Subcutaneous abdominal adipose tissue (tissue), 5 donors: ENCODE data around the gene TBC1D1.

Source experiments
- H3K27ac ChIP-seq: one replicate; pipeline ENCODE4 v1.7.0; 2013; ENCODE audit warnings: low read depth, mild to moderate bottlenecking, inconsistent platforms, low read length, moderate library complexity
- H3K27me3 ChIP-seq, 5 donors: one replicate each; pipeline ENCODE4 v1.7.0; 2013; ENCODE audit warnings: low read length in 5 of 5, inconsistent platforms in 1 of 5; ENCODE audit not compliant: control insufficient read depth in 5 of 5, insufficient read depth in 4 of 5
- H3K36me3 ChIP-seq, 5 donors: one replicate each; pipeline ENCODE4 v1.7.0; 2013; ENCODE audit warnings: low read length in 5 of 5; ENCODE audit not compliant: control insufficient read depth in 5 of 5, insufficient read depth in 5 of 5
- H3K4me1 ChIP-seq, 5 donors: one replicate each; pipeline ENCODE4 v1.7.0; 2013; ENCODE audit warnings: low read length in 5 of 5, mild to moderate bottlenecking in 3 of 5, moderate library complexity in 1 of 5; ENCODE audit not compliant: control insufficient read depth in 5 of 5, insufficient read depth in 5 of 5
- H3K4me3 ChIP-seq, 5 donors: one replicate each; pipeline ENCODE4 v1.7.0; 2013; ENCODE audit warnings: low read length in 5 of 5, low read depth in 1 of 5
- H3K9ac ChIP-seq, 5 donors: one replicate each; pipeline ENCODE4 v1.7.0; 2013; ENCODE audit warnings: low read length in 5 of 5, mild to moderate bottlenecking in 4 of 5, moderate library complexity in 3 of 5
- H3K9me3 ChIP-seq, 5 donors: one replicate each; pipeline ENCODE4 v1.7.0; 2013; ENCODE audit warnings: low read length in 5 of 5; ENCODE audit not compliant: control insufficient read depth in 5 of 5
- donor health status: healthy.
- donor health status: healthy.
- donor health status: healthy.
- donor health status: healthy.
- donor health status: healthy.

The TBC1D1 gene

DNA sequence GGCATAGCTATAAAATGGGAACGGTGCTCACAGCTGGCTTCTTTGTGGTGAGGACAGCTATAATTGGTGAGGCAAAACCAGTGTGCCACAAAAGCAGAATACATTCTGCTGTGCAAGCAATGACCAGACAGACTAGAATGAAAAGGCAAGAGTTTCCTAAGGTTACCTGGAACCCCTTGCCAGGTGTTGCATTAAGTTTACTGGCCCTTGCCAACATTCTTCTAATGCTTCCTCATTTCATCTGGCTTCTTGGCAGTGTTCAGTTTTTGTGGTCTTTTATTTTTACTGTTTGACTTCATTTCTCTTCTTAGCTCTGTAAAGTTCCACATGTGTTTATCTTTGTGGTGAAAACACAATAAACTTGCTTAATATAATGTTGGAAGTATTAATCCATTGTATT, 200.8 kb downstream of the TBC1D1 start:
- Histone ChIP-seq H3K4me1 (peaks cover 0 to 7% (median 4%) of the 10 kb centered on the region in 5 donors), H3K27ac (no peak overlapping the region), H3K36me3 (peaks cover 0 to 19% (median 10%) of the 10 kb centered on the region in 5 donors), H3K27me3 (no peaks in the 10 kb centered on the region), H3K9ac (no peak overlapping the region), H3K4me3 (no peak overlapping the region), H3K9me3 (no peaks in the 10 kb centered on the region)

- peaks cover 0 to 19% (median 10%) of the 10 kb centered on the region in 5 donors for H3K36me3 ChIP-seq
- no peak overlapping the region for H3K9ac ChIP-seq
- H3K27me3 ChIP-seq = no peaks in the 10 kb centered on the region
- no peak overlapping the region for H3K4me3 ChIP-seq
- H3K27ac ChIP-seq = no peak overlapping the region
- peaks cover 0 to 6% (median 4%) of the 10 kb centered on the region in 5 donors for H3K4me1 ChIP-seq
- no peaks in the 10 kb centered on the region for H3K9me3 ChIP-seq
These were observed 201.8 kb downstream of the TBC1D1 start for GRCh38 chr4:38092701-38093100.

DNA sequence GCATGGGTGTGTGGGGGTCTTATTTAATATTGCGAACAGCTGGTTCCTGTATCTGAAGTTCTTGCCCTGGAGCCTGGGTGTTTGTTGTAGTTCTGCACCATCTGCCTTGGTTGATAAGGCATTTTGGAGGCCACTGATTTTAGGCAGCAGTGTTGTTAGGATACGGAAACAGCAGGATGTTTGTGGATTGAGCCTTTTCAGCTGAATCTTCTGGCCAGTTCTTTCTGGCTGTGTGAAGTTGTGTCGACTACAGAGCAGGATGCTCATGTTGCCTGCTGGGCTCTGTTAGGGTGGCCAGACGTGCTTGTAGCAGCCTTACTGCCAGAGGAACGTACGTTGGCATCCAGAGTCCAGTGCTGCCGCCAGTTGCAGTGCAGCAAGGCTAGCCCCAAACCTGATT, 203.5 kb downstream of the TBC1D1 start:
- no peak overlapping the region for H3K4me3 ChIP-seq
- no peak overlapping the region for H3K9ac ChIP-seq
- H3K36me3 ChIP-seq = peaks cover 0 to 26% (median 14%) of the 10 kb centered on the region in 5 donors
- H3K9me3 ChIP-seq = no peaks in the 10 kb centered on the region
- no peaks in the 10 kb centered on the region for H3K27me3 ChIP-seq
- H3K4me1 ChIP-seq = peaks cover 0 to 7% (median 0%) of the 10 kb centered on the region in 5 donors
- no peak overlapping the region for H3K27ac ChIP-seq

GRCh38 chr4:38095691-38096090, 204.8 kb downstream of the TBC1D1 start:
- no peak overlapping the region for H3K4me3 ChIP-seq
- H3K4me1 ChIP-seq = peaks cover 0 to 14% (median 8%) of the 10 kb centered on the region in 5 donors
- peaks cover 0 to 21% (median 8%) of the 10 kb centered on the region in 5 donors for H3K36me3 ChIP-seq
- H3K27ac ChIP-seq = no peak overlapping the region
- no peaks in the 10 kb centered on the region for H3K27me3 ChIP-seq
- H3K9ac ChIP-seq = no peak overlapping the region
- H3K9me3 ChIP-seq = no peaks in the 10 kb centered on the region

DNA sequence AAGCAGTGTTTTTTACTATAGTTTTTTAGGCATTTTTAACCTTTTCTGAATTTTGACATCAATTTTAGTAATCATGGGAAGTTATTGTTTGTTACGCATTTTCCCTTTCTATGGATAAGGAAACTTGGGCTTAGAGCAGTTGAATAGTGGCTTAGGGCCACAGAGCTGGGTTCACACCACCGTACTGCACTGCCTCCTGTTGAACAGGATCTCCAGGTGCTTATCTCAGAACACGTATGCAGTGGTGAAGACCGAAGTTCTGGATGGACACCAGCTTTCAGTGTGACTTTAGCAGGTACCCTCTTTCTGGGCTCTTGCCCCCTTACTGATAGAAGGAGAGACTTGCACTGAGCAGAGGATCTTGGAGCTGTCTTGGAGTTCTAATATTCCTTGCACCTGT, 206.9 kb downstream of the TBC1D1 start:
- Histone ChIP-seq H3K9ac (no peak overlapping the region), H3K4me1 (peaks cover 0 to 11% (median 8%) of the 10 kb centered on the region in 5 donors), H3K9me3 (no peaks in the 10 kb centered on the region), H3K27ac (no peak overlapping the region), H3K4me3 (no peak overlapping the region), H3K27me3 (no peaks in the 10 kb centered on the region), H3K36me3 (peaks cover 0 to 20% (median 12%) of the 10 kb centered on the region in 5 donors)

GRCh38 chr4:38099020-38099600, 208.2 kb downstream of the TBC1D1 start:
- Histone ChIP-seq H3K36me3 (peaks cover 0 to 23% (median 19%) of the 10 kb centered on the region in 5 donors), H3K27me3 (no peaks in the 10 kb centered on the region), H3K4me1 (peaks cover 0 to 11% (median 8%) of the 10 kb centered on the region in 5 donors), H3K9me3 (no peaks in the 10 kb centered on the region), H3K9ac (no peak overlapping the region), H3K4me3 (no peak overlapping the region), H3K27ac (no peak overlapping the region)

DNA sequence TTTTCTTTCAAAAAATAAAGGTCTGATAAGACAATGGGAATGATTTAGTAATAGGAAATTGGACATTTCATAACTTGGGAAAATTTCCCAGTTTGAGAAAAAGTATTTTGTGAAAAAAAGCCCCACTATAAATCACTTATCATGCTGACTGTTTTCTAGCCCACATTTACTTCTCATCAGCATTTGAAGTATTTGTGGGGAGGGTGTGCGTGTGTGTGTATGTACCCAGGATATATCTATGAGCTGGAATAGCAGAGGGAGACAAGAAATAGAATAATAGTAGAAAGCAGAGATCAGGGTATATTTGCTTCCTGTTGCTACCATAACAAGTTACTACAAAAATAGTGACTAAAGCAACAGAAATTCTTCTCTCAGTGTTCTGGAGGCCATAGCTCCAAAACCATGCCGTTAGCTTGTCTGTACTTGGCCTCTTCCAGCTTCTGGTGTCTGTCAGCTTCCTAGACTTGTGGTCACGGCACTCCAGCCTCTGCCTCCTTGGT, 209.1 kb downstream of the TBC1D1 start:
- Histone ChIP-seq H3K9me3 (no peaks in the 10 kb centered on the region), H3K4me3 (no peak overlapping the region), H3K9ac (no peak overlapping the region), H3K4me1 (peaks cover 0 to 11% (median 8%) of the 10 kb centered on the region in 5 donors), H3K36me3 (peaks cover 0 to 28% (median 23%) of the 10 kb centered on the region in 5 donors), H3K27me3 (no peaks in the 10 kb centered on the region), H3K27ac (peak overlapping the region; percentile 18)

GRCh38 chr4:38100474-38101255, 209.8 kb downstream of the TBC1D1 start:
- Histone ChIP-seq H3K27me3 (no peaks in the 10 kb centered on the region), H3K9me3 (no peaks in the 10 kb centered on the region), H3K4me3 (no peak overlapping the region), H3K36me3 (peaks cover 3 to 31% (median 27%) of the 10 kb centered on the region in 5 donors), H3K4me1 (peaks cover 0 to 11% (median 8%) of the 10 kb centered on the region in 5 donors), H3K9ac (no peak overlapping the region), H3K27ac (peak overlapping the region; percentile 18)

GRCh38 chr4:38101563-38101962, 210.7 kb downstream of the TBC1D1 start:
- peaks cover 3 to 33% (median 31%) of the 10 kb centered on the region in 5 donors for H3K36me3 ChIP-seq

More at GRCh38 chr4:38101563-38101962, 210.7 kb downstream of the TBC1D1 start:
- Histone ChIP-seq H3K27me3 (no peaks in the 10 kb centered on the region), H3K4me1 (peaks cover 0 to 16% (median 10%) of the 10 kb centered on the region in 5 donors), H3K9me3 (no peaks in the 10 kb centered on the region), H3K9ac (no peak overlapping the region), H3K4me3 (no peak overlapping the region), H3K27ac (no peak overlapping the region)
